PC-3 (cell line): ENCODE results near the gene TBC1D21.

Experiments
- CTCF ChIP-seq: fragments of 300-600 bp; sonication (generic); conservative IDR thresholded peaks from 2 replicates; pipeline ENCODE4 v1.5.1; 2017; ENCODE audit warnings: antibody characterized with exemption, low read depth, mild to moderate bottlenecking, low read length
- EZH2 ChIP-seq: fragments of 300-600 bp; sonication (generic); IDR thresholded peaks from one replicate; pipeline ENCODE4 v1.6.1; 2017; ENCODE audit warnings: antibody characterized with exemption, mild to moderate bottlenecking, low read length; ENCODE audit not compliant: unreplicated experiment

GRCh38 chr15:73854265-73854664 lies 19.1 kb upstream of the TBC1D21 start:
- TF ChIP-seq CTCF (no peak), EZH2 (no peak)
